Measurements from ENCODE around the gene TMPRSS4. TPM values are rescaled to one million over a fixed set of nuclear protein-coding genes. Genes with fewer than 3 reads are reported as not detected.

Gene TMPRSS4
- total RNA-seq, 1 experiment from 2014 or later: 99.9 TPM

DNA sequence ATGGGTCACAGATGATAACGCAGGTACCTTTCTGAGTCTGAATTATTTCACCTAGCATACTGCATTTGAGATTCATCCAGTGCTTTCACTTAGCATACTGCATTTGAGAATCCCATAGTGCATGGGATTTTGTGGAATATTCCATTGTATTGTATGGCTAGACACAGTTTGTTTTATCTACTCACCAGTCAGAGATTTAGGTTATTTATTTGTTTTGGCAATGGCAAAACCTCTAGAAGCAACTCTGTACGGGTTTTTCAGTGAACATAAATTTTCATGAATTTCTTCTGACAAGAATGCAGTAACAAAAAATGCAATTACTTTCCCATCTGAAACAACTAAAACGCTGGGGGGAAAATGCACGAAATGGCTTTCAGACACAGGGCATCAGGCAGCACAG is 51.4 kb downstream of the TMPRSS4 start:
- Mint-ChIP-seq H3K27me3 (ENCODE audit: unreplicated experiment) (no peaks in the 10 kb centered on the region), H3K4me1 (ENCODE audit: low read depth, unreplicated experiment) (peaks cover 17% of the 10 kb centered on the region), H3K9me3 (ENCODE audit: low read depth, unreplicated experiment) (no peaks in the 10 kb centered on the region), H3K4me3 (ENCODE audit: low read depth, unreplicated experiment) (no peak overlapping the region), H3K36me3 (ENCODE audit: insufficient read depth, unreplicated experiment) (no peaks in the 10 kb centered on the region), H3K27ac (ENCODE audit: unreplicated experiment) (no peak overlapping the region)
- TF ChIP-seq, protein P1, sequence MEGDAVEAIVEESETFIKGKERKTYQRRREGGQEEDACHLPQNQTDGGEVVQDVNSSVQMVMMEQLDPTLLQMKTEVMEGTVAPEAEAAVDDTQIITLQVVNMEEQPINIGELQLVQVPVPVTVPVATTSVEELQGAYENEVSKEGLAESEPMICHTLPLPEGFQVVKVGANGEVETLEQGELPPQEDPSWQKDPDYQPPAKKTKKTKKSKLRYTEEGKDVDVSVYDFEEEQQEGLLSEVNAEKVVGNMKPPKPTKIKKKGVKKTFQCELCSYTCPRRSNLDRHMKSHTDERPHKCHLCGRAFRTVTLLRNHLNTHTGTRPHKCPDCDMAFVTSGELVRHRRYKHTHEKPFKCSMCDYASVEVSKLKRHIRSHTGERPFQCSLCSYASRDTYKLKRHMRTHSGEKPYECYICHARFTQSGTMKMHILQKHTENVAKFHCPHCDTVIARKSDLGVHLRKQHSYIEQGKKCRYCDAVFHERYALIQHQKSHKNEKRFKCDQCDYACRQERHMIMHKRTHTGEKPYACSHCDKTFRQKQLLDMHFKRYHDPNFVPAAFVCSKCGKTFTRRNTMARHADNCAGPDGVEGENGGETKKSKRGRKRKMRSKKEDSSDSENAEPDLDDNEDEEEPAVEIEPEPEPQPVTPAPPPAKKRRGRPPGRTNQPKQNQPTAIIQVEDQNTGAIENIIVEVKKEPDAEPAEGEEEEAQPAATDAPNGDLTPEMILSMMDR (IDR thresholded peaks at IDR 0.05; ENCODE audit: unreplicated experiment): no peak
- CTCF ChIA-PET: no interaction called here
- DNase-seq: no peak
- intact Hi-C loops (cut with micrococcal nuclease; ENCODE audit: unreplicated experiment): no loop called here
- BruUV-seq (replicated peaks): no TSS peak

DNA sequence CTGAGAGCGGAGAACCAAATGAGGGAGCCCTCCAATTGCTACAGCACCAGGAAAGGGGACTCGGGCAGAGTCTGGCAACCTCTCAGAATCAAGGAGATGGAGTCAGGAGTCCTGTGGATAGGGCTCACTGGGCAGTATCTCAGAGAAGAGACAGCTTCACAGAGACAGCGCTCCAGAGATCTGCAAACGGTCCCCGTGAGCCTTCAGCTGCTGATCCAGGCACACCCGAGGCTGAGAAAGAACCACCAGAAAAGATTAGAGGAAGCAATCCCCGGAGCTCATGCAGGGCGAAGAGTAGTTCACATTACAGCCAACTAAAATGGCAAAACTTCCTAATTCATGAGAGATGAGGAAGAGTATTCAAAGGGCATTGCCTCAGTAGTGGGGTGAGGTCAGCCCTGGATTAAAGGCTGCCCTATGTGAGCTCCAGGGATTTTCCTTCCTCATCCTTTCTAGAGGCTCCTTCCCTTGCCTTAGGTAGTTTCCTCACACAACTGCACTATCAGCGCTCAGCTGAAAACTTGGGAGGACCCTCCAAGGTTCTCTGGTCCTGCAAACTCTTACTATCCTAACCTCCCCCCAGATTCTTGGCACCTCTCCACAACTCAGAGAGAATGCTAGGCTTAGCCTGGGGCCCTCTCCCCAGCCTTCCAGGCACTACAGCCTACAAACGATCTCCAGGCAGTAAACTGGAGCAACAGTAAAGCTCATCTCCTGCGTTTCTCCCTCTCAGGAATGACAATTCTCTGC is 52.0 kb downstream of the TMPRSS4 start:
- BruUV-seq (replicated peaks): no TSS peak
- Mint-ChIP-seq H3K27ac (ENCODE audit: unreplicated experiment) (no peak overlapping the region), H3K4me1 (ENCODE audit: low read depth, unreplicated experiment) (peaks cover 17% of the 10 kb centered on the region), H3K36me3 (ENCODE audit: insufficient read depth, unreplicated experiment) (no peaks in the 10 kb centered on the region), H3K9me3 (ENCODE audit: low read depth, unreplicated experiment) (no peaks in the 10 kb centered on the region), H3K4me3 (ENCODE audit: low read depth, unreplicated experiment) (no peak overlapping the region), H3K27me3 (ENCODE audit: unreplicated experiment) (peaks cover under 1% of the 10 kb centered on the region)
- TF ChIP-seq, protein P1 (IDR thresholded peaks at IDR 0.05; ENCODE audit: unreplicated experiment): no peak
- DNase-seq: no peak
- CTCF ChIA-PET: no interaction called here
- intact Hi-C loops (cut with micrococcal nuclease; ENCODE audit: unreplicated experiment): no loop called here

DNA sequence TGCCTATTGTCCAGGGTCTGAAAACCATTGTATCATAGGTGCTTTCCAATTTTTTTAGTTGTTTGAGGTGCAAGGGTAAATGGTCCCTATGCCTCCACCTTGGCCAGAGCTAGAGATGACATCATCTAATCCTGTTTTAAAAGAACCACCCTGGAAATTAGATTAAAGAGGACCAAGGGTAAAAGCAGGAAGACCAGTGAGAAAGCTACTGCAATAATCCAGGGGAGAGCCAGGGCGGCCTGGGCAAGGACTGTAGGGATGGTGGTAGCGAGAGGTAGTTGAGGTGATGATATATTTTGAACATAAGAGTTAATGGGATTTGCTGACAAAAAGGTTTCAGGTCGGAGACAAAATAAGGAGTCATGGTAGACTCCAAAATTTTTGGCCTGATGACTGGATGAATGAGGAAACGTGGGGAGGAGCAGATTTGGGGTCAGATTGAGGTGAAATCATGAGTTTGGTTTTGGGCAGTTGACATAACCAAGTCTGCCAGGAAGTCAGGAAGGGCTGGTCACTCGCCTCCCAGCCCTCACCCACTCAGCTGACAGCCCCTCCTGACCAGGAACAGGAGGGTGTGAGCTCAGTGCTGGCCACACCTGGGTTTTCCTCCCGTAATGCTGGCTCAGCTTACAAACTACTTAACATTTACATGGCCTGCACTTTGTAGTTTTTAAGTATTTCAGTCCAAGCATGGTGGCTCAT is 52.7 kb downstream of the TMPRSS4 start:
- CTCF ChIA-PET: no interaction called here
- H3K27ac Mint-ChIP-seq (ENCODE audit: unreplicated experiment): no peak overlapping the region
- no TSS peak for BruUV-seq (replicated peaks)
- H3K4me3 Mint-ChIP-seq (ENCODE audit: low read depth, unreplicated experiment): no peak overlapping the region
- peaks cover 17% of the 10 kb centered on the region for H3K4me1 Mint-ChIP-seq (ENCODE audit: low read depth, unreplicated experiment)
- no peak for DNase-seq
- TF ChIP-seq, protein P1 (IDR thresholded peaks at IDR 0.05; ENCODE audit: unreplicated experiment): no peak
- H3K27me3 Mint-ChIP-seq (ENCODE audit: unreplicated experiment): peaks cover 8% of the 10 kb centered on the region
- H3K9me3 Mint-ChIP-seq (ENCODE audit: low read depth, unreplicated experiment): no peaks in the 10 kb centered on the region
- intact Hi-C loops (cut with micrococcal nuclease; ENCODE audit: unreplicated experiment): no loop called here
- H3K36me3 Mint-ChIP-seq (ENCODE audit: insufficient read depth, unreplicated experiment): no peaks in the 10 kb centered on the region

DNA sequence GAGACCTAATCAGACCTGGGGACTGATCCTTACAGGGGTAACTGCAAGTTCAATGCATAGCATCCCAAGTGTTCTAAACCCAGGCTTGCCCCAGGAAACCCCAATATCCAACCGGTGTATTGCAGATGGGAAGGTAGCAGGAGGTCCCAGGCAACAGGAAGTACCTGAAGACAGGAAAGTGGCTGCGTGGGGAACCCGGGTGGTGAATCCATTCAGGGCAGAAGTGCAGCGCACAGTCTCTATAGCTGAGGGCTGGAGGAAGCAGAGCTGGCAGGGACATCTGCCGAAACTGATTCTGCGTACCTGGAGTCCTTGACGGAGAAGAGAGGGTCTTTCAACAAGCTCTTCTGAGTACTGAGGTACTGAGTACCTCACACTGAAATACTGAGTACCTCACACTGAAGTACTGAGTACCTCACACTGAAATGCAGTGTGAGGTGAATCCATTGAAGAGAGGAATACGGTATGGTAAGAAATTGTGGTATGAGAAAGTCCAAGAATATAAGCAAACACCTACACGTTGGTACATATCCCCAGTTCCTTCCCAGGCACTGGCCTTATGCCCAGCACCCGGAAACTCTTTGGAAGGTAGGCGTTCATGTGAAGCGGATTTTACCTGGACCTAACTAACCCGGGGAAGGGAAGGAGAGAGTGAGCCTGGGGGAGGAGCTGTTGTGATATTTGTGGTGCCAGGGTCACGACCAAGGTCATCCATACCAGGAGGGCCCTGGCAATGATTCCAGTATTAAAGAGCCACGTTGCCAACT is 55.7 kb downstream of the TMPRSS4 start:
- CTCF ChIA-PET: no interaction called here
- no peak overlapping the region for H3K4me3 Mint-ChIP-seq (ENCODE audit: low read depth, unreplicated experiment)
- TF ChIP-seq, protein P1 (IDR thresholded peaks at IDR 0.05; ENCODE audit: unreplicated experiment): no peak
- DNase-seq: no peak
- peaks cover 17% of the 10 kb centered on the region for H3K4me1 Mint-ChIP-seq (ENCODE audit: low read depth, unreplicated experiment)
- no peak overlapping the region for H3K27ac Mint-ChIP-seq (ENCODE audit: unreplicated experiment)
- intact Hi-C loops (cut with micrococcal nuclease; ENCODE audit: unreplicated experiment): no loop called here
- peaks cover 29% of the 10 kb centered on the region for H3K27me3 Mint-ChIP-seq (ENCODE audit: unreplicated experiment)
- H3K9me3 Mint-ChIP-seq (ENCODE audit: low read depth, unreplicated experiment): no peaks in the 10 kb centered on the region
- no peaks in the 10 kb centered on the region for H3K36me3 Mint-ChIP-seq (ENCODE audit: insufficient read depth, unreplicated experiment)
- BruUV-seq (replicated peaks): no TSS peak
